HG03095 (cell line): ENCODE results near the gene IRF3.

ENCODE experiments used
- ATAC-seq: cut with Tn5 transposase; IDR thresholded peaks from one replicate; pipeline ENCODE4 v1.9.1; 2021; ENCODE audit warnings: moderate library complexity; ENCODE audit not compliant: unreplicated experiment

IRF3 gene

GRCh38 chr19:49672131-49672919, 6.7 kb upstream of the IRF3 start:
- no peak for ATAC-seq

GRCh38 chr19:49669516-49669915, 3.9 kb upstream of the IRF3 start:
- no peak for ATAC-seq

GRCh38 chr19:49667473-49667872, 1.8 kb upstream of the IRF3 start:
- ATAC-seq = no peak

- no peak for ATAC-seq
Measured at GRCh38 chr19:49666120-49666444, 425 bp upstream of the IRF3 start.

GRCh38 chr19:49665036-49665350, 664 bp downstream of the IRF3 start:
- no peak for ATAC-seq

GRCh38 chr19:49664171-49665035, 1.3 kb downstream of the IRF3 start:
- ATAC-seq = peak; percentile 33

- no peak for ATAC-seq
Measured at GRCh38 chr19:49663224-49663623, 2.4 kb downstream of the IRF3 start.

- no peak for ATAC-seq
Measured at GRCh38 chr19:49662011-49662410, 3.6 kb downstream of the IRF3 start.

- no peak for ATAC-seq
Measured at GRCh38 chr19:49660338-49660961, 5.2 kb downstream of the IRF3 start.

- ATAC-seq = no peak
Measured at GRCh38 chr19:49658566-49659442, 6.9 kb downstream of the IRF3 start.

- ATAC-seq = no peak
Measured at GRCh38 chr19:49658139-49658517, 7.5 kb downstream of the IRF3 start.

- no peak for ATAC-seq
Measured at GRCh38 chr19:49657493-49658138, 8.0 kb downstream of the IRF3 start.

- no peak for ATAC-seq
Measured at GRCh38 chr19:49656456-49657109, 9.1 kb downstream of the IRF3 start.

- ATAC-seq = no peak
Measured at GRCh38 chr19:49655570-49656455, 9.8 kb downstream of the IRF3 start.

GRCh38 chr19:49654581-49654980, 11.1 kb downstream of the IRF3 start:
- ATAC-seq = no peak

- no peak for ATAC-seq
Measured at GRCh38 chr19:49653466-49653806, 12.2 kb downstream of the IRF3 start.

- no peak for ATAC-seq
Measured at GRCh38 chr19:49652551-49653465, 12.8 kb downstream of the IRF3 start.
